ENCODE results near the gene NTM. TPM values are rescaled to one million over a fixed set of nuclear protein-coding genes. Genes with fewer than 3 reads are reported as not detected.

Gene NTM
- total RNA-seq, 1 donor from 2014 or later: 4.3 TPM

- H3K27ac Mint-ChIP-seq: no peak overlapping the region
- no peak for TF ChIP-seq CTCF (IDR thresholded peaks at IDR 0.05; ENCODE audit: unreplicated experiment)
- no peaks in the 10 kb centered on the region for H3K9me3 Mint-ChIP-seq (ENCODE audit: low read depth)
- no peaks in the 10 kb centered on the region for H3K36me3 Mint-ChIP-seq (ENCODE audit: insufficient read depth)
- H3K4me1 Mint-ChIP-seq (ENCODE audit: low read depth): no peaks in the 10 kb centered on the region
- no peak for DNase-seq (ENCODE audit: low spot score, unreplicated experiment)
- peaks cover 8% of the 10 kb centered on the region for H3K27me3 Mint-ChIP-seq
- H3K4me3 Mint-ChIP-seq (ENCODE audit: low read depth): no peak overlapping the region
Observed at GRCh38 chr11:132057266-132057665, 686.9 kb downstream of the NTM start.

GRCh38 chr11:132058211-132058772, 687.9 kb downstream of the NTM start:
- no peak for DNase-seq (ENCODE audit: low spot score, unreplicated experiment)
- Mint-ChIP-seq H3K9me3 (ENCODE audit: low read depth) (no peaks in the 10 kb centered on the region), H3K27me3 (peaks cover 9% of the 10 kb centered on the region), H3K4me3 (ENCODE audit: low read depth) (no peak overlapping the region), H3K36me3 (ENCODE audit: insufficient read depth) (no peaks in the 10 kb centered on the region), H3K4me1 (ENCODE audit: low read depth) (no peaks in the 10 kb centered on the region), H3K27ac (no peak overlapping the region)
- no peak for TF ChIP-seq CTCF (IDR thresholded peaks at IDR 0.05; ENCODE audit: unreplicated experiment)

- Mint-ChIP-seq H3K36me3 (ENCODE audit: insufficient read depth) (no peaks in the 10 kb centered on the region), H3K4me3 (ENCODE audit: low read depth) (no peak overlapping the region), H3K27me3 (peaks cover 17% of the 10 kb centered on the region), H3K4me1 (ENCODE audit: low read depth) (no peaks in the 10 kb centered on the region), H3K9me3 (ENCODE audit: low read depth) (peaks cover under 1% of the 10 kb centered on the region), H3K27ac (no peak overlapping the region)
- no peak for TF ChIP-seq CTCF (IDR thresholded peaks at IDR 0.05; ENCODE audit: unreplicated experiment)
- DNase-seq (ENCODE audit: low spot score, unreplicated experiment): no peak
Observed at GRCh38 chr11:132060567-132060966, 690.2 kb downstream of the NTM start.

GRCh38 chr11:132062031-132062430, 691.6 kb downstream of the NTM start:
- Mint-ChIP-seq H3K27me3 (peaks cover 21% of the 10 kb centered on the region), H3K27ac (no peak overlapping the region), H3K9me3 (ENCODE audit: low read depth) (peaks cover 12% of the 10 kb centered on the region), H3K4me1 (ENCODE audit: low read depth) (no peaks in the 10 kb centered on the region), H3K4me3 (ENCODE audit: low read depth) (no peak overlapping the region), H3K36me3 (ENCODE audit: insufficient read depth) (peaks cover 2% of the 10 kb centered on the region)
- TF ChIP-seq CTCF (IDR thresholded peaks at IDR 0.05; ENCODE audit: unreplicated experiment): no peak
- no peak for DNase-seq (ENCODE audit: low spot score, unreplicated experiment)

GRCh38 chr11:132062541-132062940, 692.1 kb downstream of the NTM start:
- H3K27ac Mint-ChIP-seq: no peak overlapping the region
- no peak for TF ChIP-seq CTCF (IDR thresholded peaks at IDR 0.05; ENCODE audit: unreplicated experiment)
- peaks cover 12% of the 10 kb centered on the region for H3K9me3 Mint-ChIP-seq (ENCODE audit: low read depth)
- peaks cover 21% of the 10 kb centered on the region for H3K27me3 Mint-ChIP-seq
- no peak for DNase-seq (ENCODE audit: low spot score, unreplicated experiment)
- H3K36me3 Mint-ChIP-seq (ENCODE audit: insufficient read depth): peaks cover 2% of the 10 kb centered on the region
- no peaks in the 10 kb centered on the region for H3K4me1 Mint-ChIP-seq (ENCODE audit: low read depth)
- H3K4me3 Mint-ChIP-seq (ENCODE audit: low read depth): no peak overlapping the region
